ENCODE measurements around the gene TCEAL2. TPM values are rescaled to one million over a fixed set of nuclear protein-coding genes. Genes with fewer than 3 reads are reported as not detected.
"Not testable (repeated sequence)": the region's sequence is repeated elsewhere in the genome, so short reads cannot be mapped to it uniquely, and the experiment has no call there.

TCEAL2 gene
- total RNA-seq, 2 experiments from 2014 or later: not detected

- H2AFZ ChIP-seq (ENCODE audit: low read length); H3K27ac ChIP-seq (ENCODE audit: low read depth, low read length, poor library complexity, severe bottlenecking); BruUV-seq (replicated peaks); H3K4me3 ChIP-seq (ENCODE audit: low read depth, low read length, poor library complexity, severe bottlenecking); intact Hi-C loops (cut with micrococcal nuclease; ENCODE audit: unreplicated experiment); H3K9me3 ChIP-seq (ENCODE audit: low read length); H3K79me2 ChIP-seq (ENCODE audit: insufficient read depth, low read depth, low read length); H3K4me2 ChIP-seq (ENCODE audit: low read length); H3K9me2 ChIP-seq (ENCODE audit: insufficient read depth, low read length); CTCF ChIA-PET (ENCODE audit: unreplicated experiment); DNase-seq (ENCODE audit: low spot score); H4K20me1 ChIP-seq (ENCODE audit: insufficient read depth, low read length); H3K4me1 ChIP-seq (ENCODE audit: insufficient read depth, low read length, poor library complexity, severe bottlenecking); H3K36me3 ChIP-seq (ENCODE audit: insufficient read depth, low read length): not testable (repeated sequence)
- POLR2A ChIA-PET: interaction anchor here (0.6 kb wide), 1 partner anchor 18 kb away, joined by 3 read pairs; no protein-coding TSS in a partner anchor
Measured at GRCh38 chrX:102142274-102142673, 16.8 kb downstream of the TCEAL2 start, which contains the start of gene TCEAL6. TSS of gene TCEAL6 (minus strand) at chrX:102142481.

GRCh38 chrX:102154218-102154860 lies 28.9 kb downstream of the TCEAL2 start:
- no peaks in the 10 kb centered on the region for H3K9me3 ChIP-seq (ENCODE audit: low read length)
- BruUV-seq (replicated peaks): no TSS peak
- H3K36me3 ChIP-seq (ENCODE audit: insufficient read depth, low read length): no peaks in the 10 kb centered on the region
- no peaks in the 10 kb centered on the region for H4K20me1 ChIP-seq (ENCODE audit: insufficient read depth, low read length)
- no peak overlapping the region for H2AFZ ChIP-seq (ENCODE audit: low read length)
- CTCF ChIA-PET (ENCODE audit: unreplicated experiment): no interaction called here
- no peak overlapping the region for H3K27ac ChIP-seq (ENCODE audit: low read depth, low read length, poor library complexity, severe bottlenecking)
- POLR2A ChIA-PET: no interaction called here
- H3K4me2 ChIP-seq (ENCODE audit: low read length): no peak overlapping the region
- no peaks in the 10 kb centered on the region for H3K79me2 ChIP-seq (ENCODE audit: insufficient read depth, low read depth, low read length)
- H3K4me3 ChIP-seq (ENCODE audit: low read depth, low read length, poor library complexity, severe bottlenecking): no peak overlapping the region
- no peaks in the 10 kb centered on the region for H3K9me2 ChIP-seq (ENCODE audit: insufficient read depth, low read length)
- no peak for DNase-seq (ENCODE audit: low spot score)
- intact Hi-C loops (cut with micrococcal nuclease; ENCODE audit: unreplicated experiment): no loop called here
- H3K4me1 ChIP-seq (ENCODE audit: insufficient read depth, low read length, poor library complexity, severe bottlenecking): no peaks in the 10 kb centered on the region
- TF ChIP-seq EZH2phosphoT487 (IDR thresholded peaks at IDR 0.05; ENCODE audit: borderline replicate concordance, low read depth, low read length) (no peak), CTCF (conservative IDR thresholded peaks at IDR 0.05; ENCODE audit: low read length) (peak; percentile 43; the same call in 1 of the 2 replicates)

- Histone ChIP-seq H3K9me2 (ENCODE audit: insufficient read depth, low read length) (no peaks in the 10 kb centered on the region), H3K36me3 (ENCODE audit: insufficient read depth, low read length) (no peaks in the 10 kb centered on the region), H3K4me1 (ENCODE audit: insufficient read depth, low read length, poor library complexity, severe bottlenecking) (no peaks in the 10 kb centered on the region), H3K4me2 (ENCODE audit: low read length) (no peak overlapping the region), H3K4me3 (ENCODE audit: low read depth, low read length, poor library complexity, severe bottlenecking) (no peak overlapping the region), H3K27ac (ENCODE audit: low read depth, low read length, poor library complexity, severe bottlenecking) (no peak overlapping the region), H2AFZ (ENCODE audit: low read length) (no peak overlapping the region), H3K9me3 (ENCODE audit: low read length) (no peaks in the 10 kb centered on the region), H3K79me2 (ENCODE audit: insufficient read depth, low read depth, low read length) (no peaks in the 10 kb centered on the region), H4K20me1 (ENCODE audit: insufficient read depth, low read length) (no peaks in the 10 kb centered on the region)
- ChIA-PET POLR2A (interaction anchor here (0.6 kb wide), 1 partner anchor 799 kb away, joined by 3 read pairs; no protein-coding TSS in a partner anchor), CTCF (ENCODE audit: unreplicated experiment) (no interaction called here)
- intact Hi-C loops (cut with micrococcal nuclease; ENCODE audit: unreplicated experiment): no loop called here
- TF ChIP-seq CTCF (conservative IDR thresholded peaks at IDR 0.05; ENCODE audit: low read length): no peak
- TF ChIP-seq EZH2phosphoT487 (IDR thresholded peaks at IDR 0.05; ENCODE audit: borderline replicate concordance, low read depth, low read length): no peak
- BruUV-seq (replicated peaks): no TSS peak
- no peak for DNase-seq (ENCODE audit: low spot score)
Measured at GRCh38 chrX:102154900-102155805, 29.7 kb downstream of the TCEAL2 start.

Data from OCI-LY7 (cell line).